H9 (cell line): ENCODE results near the gene RGS6. TPM values are rescaled to one million over a fixed set of nuclear protein-coding genes. Genes with fewer than 3 reads are reported as not detected.

Experiments used
- DNase-seq: peaks from one replicate; pipeline ENCODE4 v3.0.0-alpha.2; 2017
- H2AFZ ChIP-seq: one replicate; pipeline ENCODE4 v1.6.1; 2013; ENCODE audit warnings: mild to moderate bottlenecking, low read length, control low read depth, moderate library complexity
- H2AK5ac ChIP-seq: 2 replicates; pipeline ENCODE4 v1.6.1; 2013; ENCODE audit warnings: low read length, control low read depth, mixed read lengths; ENCODE audit not compliant: insufficient read length
- H2BK120ac ChIP-seq: one replicate; pipeline ENCODE4 v1.6.1; 2013; ENCODE audit warnings: low read depth, mild to moderate bottlenecking, low read length, control low read depth, inconsistent platforms; ENCODE audit not compliant: poor library complexity, severe bottlenecking
- H2BK12ac ChIP-seq: 2 replicates; pipeline ENCODE4 v1.6.1; 2013; ENCODE audit warnings: low read length, control low read depth, mixed read lengths, low read depth; ENCODE audit not compliant: insufficient read length
- H2BK15ac ChIP-seq: 2 replicates; pipeline ENCODE4 v1.6.1; 2013; ENCODE audit warnings: low read depth, low read length, control low read depth
- H2BK20ac ChIP-seq: one replicate; pipeline ENCODE4 v1.6.1; 2013; ENCODE audit warnings: low read depth, mild to moderate bottlenecking, low read length, control low read depth, inconsistent platforms; ENCODE audit not compliant: poor library complexity, severe bottlenecking
- H2BK5ac ChIP-seq: 2 replicates; pipeline ENCODE4 v1.6.1; 2013; ENCODE audit warnings: low read length, control low read depth, mixed read lengths; ENCODE audit not compliant: insufficient read length
- H3K14ac ChIP-seq: 2 replicates; pipeline ENCODE4 v1.6.1; 2013; ENCODE audit warnings: low read length, control low read depth; ENCODE audit not compliant: insufficient read depth
- H3K18ac ChIP-seq: 2 replicates; pipeline ENCODE4 v1.6.1; 2013; ENCODE audit warnings: low read depth, mild to moderate bottlenecking, mixed read lengths, low read length, control low read depth; ENCODE audit not compliant: insufficient read length
- H3K23ac ChIP-seq: 2 replicates; pipeline ENCODE4 v1.6.1; 2013; ENCODE audit warnings: low read length, control low read depth, mixed read lengths, low read depth; ENCODE audit not compliant: insufficient read length
- H3K23me2 ChIP-seq: 2 replicates; pipeline ENCODE4 v1.6.1; 2013; ENCODE audit warnings: low read depth, mild to moderate bottlenecking, mixed read lengths, low read length, control low read depth; ENCODE audit not compliant: insufficient read length, poor library complexity, severe bottlenecking
- H3K27ac ChIP-seq: 2 replicates; pipeline ENCODE4 v1.5.1; 2013; ENCODE audit warnings: low read length, control low read depth, mixed read lengths, low read depth; ENCODE audit not compliant: insufficient read length
- H3K27me3 ChIP-seq: 2 replicates; pipeline ENCODE4 v1.6.1; 2013; ENCODE audit warnings: low read length, control low read depth, inconsistent platforms; ENCODE audit not compliant: insufficient read depth
- H3K4ac ChIP-seq: 2 replicates; pipeline ENCODE4 v1.6.1; 2013; ENCODE audit warnings: low read depth, mild to moderate bottlenecking, control low read depth, inconsistent platforms, low read length, moderate library complexity
- H3K4me1 ChIP-seq: 2 replicates; pipeline ENCODE4 v1.6.1; 2013; ENCODE audit warnings: low read length, control low read depth, inconsistent platforms; ENCODE audit not compliant: insufficient read depth
- H3K4me2 ChIP-seq: 2 replicates; pipeline ENCODE4 v1.6.1; 2013; ENCODE audit warnings: low read length, control low read depth, mixed read lengths; ENCODE audit not compliant: insufficient read length, insufficient read depth
- H3K56ac ChIP-seq: 2 replicates; pipeline ENCODE4 v1.6.1; 2013; ENCODE audit warnings: low read depth, mild to moderate bottlenecking, mixed read lengths, low read length, control low read depth; ENCODE audit not compliant: insufficient read length
- H3K79me1 ChIP-seq: 2 replicates; pipeline ENCODE4 v1.6.1; 2013; ENCODE audit warnings: low read depth, mild to moderate bottlenecking, moderate library complexity, low read length, control low read depth, inconsistent platforms; ENCODE audit not compliant: insufficient read depth, poor library complexity, severe bottlenecking
- H3K79me2 ChIP-seq: 2 replicates; pipeline ENCODE4 v1.6.1; 2013; ENCODE audit warnings: low read length, control low read depth, inconsistent platforms; ENCODE audit not compliant: insufficient read depth
- H3K9ac ChIP-seq: 2 replicates; pipeline ENCODE4 v1.6.1; 2013; ENCODE audit warnings: low read length, control low read depth, mixed read lengths; ENCODE audit not compliant: insufficient read length; ENCODE audit errors: extremely low read depth
- H3K9me3 ChIP-seq: one replicate; pipeline ENCODE4 v1.6.1; 2013; ENCODE audit warnings: low read depth, low read length, inconsistent platforms; ENCODE audit not compliant: control insufficient read depth
- H3T11ph ChIP-seq: one replicate; pipeline ENCODE4 v1.6.1; 2013; ENCODE audit warnings: mild to moderate bottlenecking, low read length, control low read depth, inconsistent platforms
- H4K20me1 ChIP-seq: one replicate; pipeline ENCODE4 v1.6.1; 2013; ENCODE audit not compliant: control insufficient read depth, insufficient read length, insufficient read depth
- H4K5ac ChIP-seq: 2 replicates; pipeline ENCODE4 v1.6.1; 2013; ENCODE audit warnings: low read depth, mild to moderate bottlenecking, mixed read lengths, low read length, control low read depth; ENCODE audit not compliant: insufficient read length
- H4K8ac ChIP-seq: replicated peaks from 2 replicates; pipeline ENCODE4 v1.6.1; 2013; ENCODE audit warnings: low read length, control low read depth, mixed read lengths, low read depth; ENCODE audit not compliant: insufficient read length
- H4K91ac ChIP-seq: 2 replicates; pipeline ENCODE4 v1.6.1; 2013; ENCODE audit warnings: low read depth, mild to moderate bottlenecking, moderate library complexity, mixed read lengths, low read length, control low read depth; ENCODE audit not compliant: insufficient read length
- H3K27ac Mint-ChIP-seq, 3 experiments: 2 replicates in 2 of 3; 3 replicates in 1 of 3; pipeline ENCODE4 v1.8.0; 2020 to 2021; ENCODE audit warnings: mixed read lengths in 3 of 3, mild to moderate bottlenecking in 1 of 3, moderate library complexity in 1 of 3
- H3K27me3 Mint-ChIP-seq: 2 replicates; pipeline ENCODE4 v1.8.0; 2021; ENCODE audit warnings: low read depth, mild to moderate bottlenecking, moderate library complexity, mixed read lengths
- H3K36me3 Mint-ChIP-seq, 3 experiments: 2 replicates in 2 of 3; 3 replicates in 1 of 3; pipeline ENCODE4 v1.8.0; 2020 to 2021; ENCODE audit warnings: low read depth in 3 of 3, mixed read lengths in 3 of 3; ENCODE audit not compliant: insufficient read depth in 1 of 3
- H3K4me1 Mint-ChIP-seq, 2 experiments: 2 replicates each; pipeline ENCODE4 v1.8.0; 2020; ENCODE audit warnings: mixed read lengths in 2 of 2
- H3K4me3 Mint-ChIP-seq, 2 experiments: 2 replicates in 1 of 2; 3 replicates in 1 of 2; pipeline ENCODE4 v1.8.0; 2020 to 2021; ENCODE audit warnings: mild to moderate bottlenecking in 2 of 2, mixed read lengths in 2 of 2, moderate library complexity in 1 of 2
- H3K9me3 Mint-ChIP-seq, 2 experiments: 2 replicates in 1 of 2; 3 replicates in 1 of 2; pipeline ENCODE4 v1.8.0; 2020; ENCODE audit warnings: mild to moderate bottlenecking in 2 of 2, mixed read lengths in 2 of 2, moderate library complexity in 1 of 2
- WGBS: extraction: QIAGEN DNeasy Blood & Tissue Kit; methylation state at CpG from one replicate; pipeline ENCODE4 v1.1.7; 2013; ENCODE audit warnings: missing lambda C conversion rate, low lambda C conversion rate, mixed read lengths; ENCODE audit not compliant: insufficient read length; ENCODE audit errors: extremely low coverage; 5-methylcytosine and 5-hydroxymethylcytosine counted together
- total RNA-seq: library from RNA; stranded (reverse); gene quantifications from 2 replicates; pipeline ENCODE4 v1.2.1, GENCODE V29; 2021
- TF ChIP-seq, protein P1 (sequence below): fragments of 200-600 bp; sonication (generic); conservative IDR thresholded peaks from 3 replicates; pipeline ENCODE4 v1.8.0; 2021; ENCODE audit warnings: antibody characterized with exemption, mild to moderate bottlenecking

The RGS6 gene
- total RNA-seq, 1 experiment from 2014 or later = 3.0 TPM

DNA sequence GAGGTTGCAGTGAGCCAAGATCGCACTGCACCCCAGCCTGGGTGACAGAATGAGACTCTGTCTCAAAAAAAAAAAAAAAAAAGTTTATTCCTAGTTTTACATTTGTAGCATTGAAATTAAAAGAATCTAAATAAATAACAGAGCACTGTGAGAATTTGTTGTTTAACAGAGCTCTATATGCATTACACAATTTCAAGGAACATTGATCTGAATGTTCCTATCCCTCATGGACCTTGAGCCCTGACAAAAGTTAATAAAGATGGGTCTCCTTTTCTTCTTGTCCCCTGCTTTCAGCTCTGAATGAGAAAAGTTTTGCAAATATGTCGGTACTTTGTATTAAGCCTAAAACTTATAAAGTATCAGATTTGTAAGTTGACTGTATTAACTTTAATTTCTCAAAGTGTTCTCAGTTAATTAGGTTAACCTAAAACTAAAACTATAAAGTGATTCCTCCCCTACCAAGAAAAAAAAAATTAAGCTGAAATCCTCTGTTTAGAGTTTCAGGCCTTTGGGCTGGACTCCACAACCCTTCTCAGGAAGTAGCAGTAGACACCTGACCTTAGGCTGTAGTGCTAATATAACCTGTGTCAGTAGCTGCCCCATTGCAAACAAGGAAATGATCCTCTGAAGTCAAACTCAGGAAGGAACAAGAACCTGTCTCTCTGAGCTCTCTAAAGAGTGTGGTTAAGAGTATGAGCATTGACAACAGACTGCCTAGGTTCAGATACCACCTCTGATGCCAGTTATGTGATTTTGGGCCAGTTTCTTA lies 484.0 kb downstream of the RGS6 start:
- Histone ChIP-seq H3K4me2 (no peak overlapping the region), H3K23ac (no peak overlapping the region), H4K5ac (no peak overlapping the region), H3T11ph (no peak overlapping the region), H2BK5ac (no peak overlapping the region), H2BK12ac (no peak overlapping the region), H3K18ac (no peak overlapping the region), H3K9ac (no peak overlapping the region), H3K27ac (no peak overlapping the region), H4K20me1 (no peaks in the 10 kb centered on the region), H3K27me3 (no peaks in the 10 kb centered on the region), H3K4ac (no peak overlapping the region), H2BK20ac (no peak overlapping the region), H2AK5ac (no peak overlapping the region), H4K8ac (no peak overlapping the region), H3K56ac (no peak overlapping the region), H3K9me3 (no peaks in the 10 kb centered on the region), H3K23me2 (no peaks in the 10 kb centered on the region), H3K4me1 (peaks cover 3% of the 10 kb centered on the region; the same call in 1 of the 2 replicates), H4K91ac (no peak overlapping the region), H3K14ac (no peak overlapping the region), H3K79me2 (no peaks in the 10 kb centered on the region), H2AFZ (no peak overlapping the region), H2BK15ac (no peak overlapping the region), H2BK120ac (no peak overlapping the region), H3K79me1 (no peaks in the 10 kb centered on the region)
- Mint-ChIP-seq H3K27me3 (peaks cover 2% of the 10 kb centered on the region), H3K27ac (no peak overlapping the region), H3K9me3 (peaks cover 23 to 29% of the 10 kb centered on the region in 2 experiments), H3K4me3 (no peak overlapping the region), H3K4me1 (peaks cover 12 to 17% of the 10 kb centered on the region in 2 experiments), H3K36me3 (peaks cover 10 to 23% (median 13%) of the 10 kb centered on the region in 3 experiments)
- no peak for DNase-seq
- TF ChIP-seq, protein P1, sequence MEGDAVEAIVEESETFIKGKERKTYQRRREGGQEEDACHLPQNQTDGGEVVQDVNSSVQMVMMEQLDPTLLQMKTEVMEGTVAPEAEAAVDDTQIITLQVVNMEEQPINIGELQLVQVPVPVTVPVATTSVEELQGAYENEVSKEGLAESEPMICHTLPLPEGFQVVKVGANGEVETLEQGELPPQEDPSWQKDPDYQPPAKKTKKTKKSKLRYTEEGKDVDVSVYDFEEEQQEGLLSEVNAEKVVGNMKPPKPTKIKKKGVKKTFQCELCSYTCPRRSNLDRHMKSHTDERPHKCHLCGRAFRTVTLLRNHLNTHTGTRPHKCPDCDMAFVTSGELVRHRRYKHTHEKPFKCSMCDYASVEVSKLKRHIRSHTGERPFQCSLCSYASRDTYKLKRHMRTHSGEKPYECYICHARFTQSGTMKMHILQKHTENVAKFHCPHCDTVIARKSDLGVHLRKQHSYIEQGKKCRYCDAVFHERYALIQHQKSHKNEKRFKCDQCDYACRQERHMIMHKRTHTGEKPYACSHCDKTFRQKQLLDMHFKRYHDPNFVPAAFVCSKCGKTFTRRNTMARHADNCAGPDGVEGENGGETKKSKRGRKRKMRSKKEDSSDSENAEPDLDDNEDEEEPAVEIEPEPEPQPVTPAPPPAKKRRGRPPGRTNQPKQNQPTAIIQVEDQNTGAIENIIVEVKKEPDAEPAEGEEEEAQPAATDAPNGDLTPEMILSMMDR = no peak
- WGBS = no CpG with 5 or more reads among the region's 2 CpGs
